Panc1 (cell line): ENCODE results near the gene STX18.

Experiments
- CTCF ChIP-seq: fragments of 450-650 bp; IDR thresholded peaks from 2 replicates; pipeline ENCODE4 v1.5.1; 2017; ENCODE audit warnings: mild to moderate bottlenecking
- POLR2AphosphoS5 ChIP-seq: IDR thresholded peaks from 2 replicates; pipeline ENCODE4 v1.6.1; 2012; ENCODE audit warnings: mild to moderate bottlenecking, low read depth, low read length, moderate library complexity
- SIN3A ChIP-seq: IDR thresholded peaks from 2 replicates; pipeline ENCODE4 v1.6.1; 2012; ENCODE audit warnings: low read depth, mild to moderate bottlenecking, low read length, moderate library complexity, borderline replicate concordance; ENCODE audit not compliant: insufficient read depth
- TF ChIP-seq, protein P1 (sequence below), 2 experiments: IDR thresholded peaks; 2 replicates each; pipeline ENCODE4 v1.6.1; 2011 to 2012; ENCODE audit warnings: low read depth in 2 of 2, control low read depth in 1 of 2, low read length in 1 of 2, mild to moderate bottlenecking in 1 of 2, moderate library complexity in 1 of 2; ENCODE audit not compliant: insufficient read depth in 1 of 2

GRCh38 chr4:4488405-4489404, 53.1 kb downstream of the STX18 start:
- TF ChIP-seq CTCF (peak; percentile 83), POLR2AphosphoS5 (no peak), SIN3A (no peak)
- TF ChIP-seq, protein P1, sequence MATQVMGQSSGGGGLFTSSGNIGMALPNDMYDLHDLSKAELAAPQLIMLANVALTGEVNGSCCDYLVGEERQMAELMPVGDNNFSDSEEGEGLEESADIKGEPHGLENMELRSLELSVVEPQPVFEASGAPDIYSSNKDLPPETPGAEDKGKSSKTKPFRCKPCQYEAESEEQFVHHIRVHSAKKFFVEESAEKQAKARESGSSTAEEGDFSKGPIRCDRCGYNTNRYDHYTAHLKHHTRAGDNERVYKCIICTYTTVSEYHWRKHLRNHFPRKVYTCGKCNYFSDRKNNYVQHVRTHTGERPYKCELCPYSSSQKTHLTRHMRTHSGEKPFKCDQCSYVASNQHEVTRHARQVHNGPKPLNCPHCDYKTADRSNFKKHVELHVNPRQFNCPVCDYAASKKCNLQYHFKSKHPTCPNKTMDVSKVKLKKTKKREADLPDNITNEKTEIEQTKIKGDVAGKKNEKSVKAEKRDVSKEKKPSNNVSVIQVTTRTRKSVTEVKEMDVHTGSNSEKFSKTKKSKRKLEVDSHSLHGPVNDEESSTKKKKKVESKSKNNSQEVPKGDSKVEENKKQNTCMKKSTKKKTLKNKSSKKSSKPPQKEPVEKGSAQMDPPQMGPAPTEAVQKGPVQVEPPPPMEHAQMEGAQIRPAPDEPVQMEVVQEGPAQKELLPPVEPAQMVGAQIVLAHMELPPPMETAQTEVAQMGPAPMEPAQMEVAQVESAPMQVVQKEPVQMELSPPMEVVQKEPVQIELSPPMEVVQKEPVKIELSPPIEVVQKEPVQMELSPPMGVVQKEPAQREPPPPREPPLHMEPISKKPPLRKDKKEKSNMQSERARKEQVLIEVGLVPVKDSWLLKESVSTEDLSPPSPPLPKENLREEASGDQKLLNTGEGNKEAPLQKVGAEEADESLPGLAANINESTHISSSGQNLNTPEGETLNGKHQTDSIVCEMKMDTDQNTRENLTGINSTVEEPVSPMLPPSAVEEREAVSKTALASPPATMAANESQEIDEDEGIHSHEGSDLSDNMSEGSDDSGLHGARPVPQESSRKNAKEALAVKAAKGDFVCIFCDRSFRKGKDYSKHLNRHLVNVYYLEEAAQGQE (IDR thresholded peaks at IDR 0.05; ENCODE audit: insufficient read depth in 1 of 2, low read depth in 2 of 2, low read length in 1 of 2): no peak
